ENCODE measurements around the gene DEFB115. TPM values are rescaled to one million over a fixed set of nuclear protein-coding genes. Genes with fewer than 3 reads are reported as not detected.
"Not testable (repeated sequence)": the region's sequence is repeated elsewhere in the genome, so short reads cannot be mapped to it uniquely, and the experiment has no call there.

The DEFB115 gene, protein sequence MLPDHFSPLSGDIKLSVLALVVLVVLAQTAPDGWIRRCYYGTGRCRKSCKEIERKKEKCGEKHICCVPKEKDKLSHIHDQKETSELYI
- total RNA-seq (2014; rRNA removed; shearing (Covaris generic)), result not detected in 2 replicates

DNA sequence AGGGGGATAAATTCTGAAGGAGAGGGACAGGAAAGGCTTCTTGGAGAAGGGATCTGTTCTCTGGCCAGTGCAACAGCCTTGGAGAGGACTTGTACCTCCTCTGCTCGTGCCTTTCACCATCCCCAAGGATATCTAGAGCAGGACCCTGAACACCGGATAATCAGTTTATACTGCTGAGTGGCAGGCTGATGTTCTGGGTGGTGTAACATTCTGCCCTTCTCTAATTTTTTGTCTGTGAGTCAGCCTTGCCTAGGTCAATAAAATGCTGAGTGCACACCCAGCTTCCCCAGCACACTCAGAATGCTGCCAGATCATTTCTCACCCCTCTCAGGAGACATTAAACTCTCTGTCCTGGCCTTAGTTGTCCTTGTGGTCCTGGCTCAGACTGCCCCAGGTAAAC is at the start of gene DEFB115:
DEFB115 (plus strand) TSS at position 301 of the 400 bp plus-strand sequence; CDS start at position 301, 0 bp downstream.
- H3K27ac ChIP-seq, result no peak within 1 kb of the TSS
- DNase-seq (ENCODE audit: low read depth in 1 of 2, low spot score in 2 of 2), result no peak
- H3K36me3 ChIP-seq, result no peaks in the 10 kb centered on the region
- no peaks in the 10 kb centered on the region for H3K9me3 ChIP-seq (replicated peaks)
- no peaks in the 10 kb centered on the region for H3K27me3 ChIP-seq (replicated peaks)
- no peaks in the 10 kb centered on the region for H3K4me1 ChIP-seq (replicated peaks)
- no peak within 1 kb of the TSS for H3K4me3 ChIP-seq

- Histone ChIP-seq H3K36me3 (no peaks in the 10 kb centered on the region), H3K4me1 (replicated peaks) (no peaks in the 10 kb centered on the region), H3K9me3 (replicated peaks) (peaks cover 35% of the 10 kb centered on the region), H3K4me3 (no peak overlapping the region), H3K27ac (no peak overlapping the region), H3K27me3 (replicated peaks) (no peaks in the 10 kb centered on the region)
- DNase-seq (ENCODE audit: low read depth in 1 of 2, low spot score in 2 of 2), result no peak
These were observed 20.5 kb upstream of the DEFB115 start for GRCh38 chr20:31236953-31237352.

- H3K27ac ChIP-seq, result no peak overlapping the region
- DNase-seq (ENCODE audit: low read depth in 1 of 2, low spot score in 2 of 2), result no peak
- H3K4me1 ChIP-seq (replicated peaks), result no peaks in the 10 kb centered on the region
- H3K27me3 ChIP-seq (replicated peaks), result no peaks in the 10 kb centered on the region
- H3K36me3 ChIP-seq, result no peaks in the 10 kb centered on the region
- peaks cover 38% of the 10 kb centered on the region for H3K9me3 ChIP-seq (replicated peaks)
- no peak overlapping the region for H3K4me3 ChIP-seq
These were observed 19.7 kb upstream of the DEFB115 start for GRCh38 chr20:31237763-31238162.

DNA sequence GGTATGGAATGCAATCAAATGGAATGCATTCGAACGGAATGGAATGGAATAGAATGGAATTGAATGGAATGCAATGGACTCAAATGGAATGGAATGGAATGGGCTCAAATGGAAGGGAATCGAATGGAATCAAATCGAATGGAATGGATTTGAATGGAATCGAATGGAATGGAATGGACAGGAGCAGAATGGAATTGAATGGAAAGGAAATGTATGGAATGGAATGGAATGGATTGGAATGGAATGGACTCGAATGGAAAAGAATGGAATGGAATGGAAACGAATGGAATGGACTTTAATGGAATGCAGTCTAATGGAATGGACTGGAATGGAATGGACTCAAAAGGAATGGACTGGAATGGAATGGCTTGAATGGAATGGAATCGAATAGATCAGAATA is 18.3 kb upstream of the DEFB115 start:
- Histone ChIP-seq H3K4me3 (no peak overlapping the region), H3K4me1 (replicated peaks) (no peaks in the 10 kb centered on the region), H3K27ac (no peak overlapping the region), H3K9me3 (replicated peaks) (peaks cover 46% of the 10 kb centered on the region), H3K27me3 (replicated peaks) (no peaks in the 10 kb centered on the region), H3K36me3 (no peaks in the 10 kb centered on the region)
- DNase-seq (ENCODE audit: low read depth in 1 of 2, low spot score in 2 of 2), result no peak

GRCh38 chr20:31256959-31257358 is 505 bp upstream of the DEFB115 start:
- DNase-seq (ENCODE audit: low read depth in 1 of 2, low spot score in 2 of 2), result no peak
- Histone ChIP-seq H3K4me3 (no peak overlapping the region), H3K27ac (no peak overlapping the region), H3K36me3 (no peaks in the 10 kb centered on the region), H3K9me3 (replicated peaks) (no peaks in the 10 kb centered on the region), H3K4me1 (replicated peaks) (no peaks in the 10 kb centered on the region), H3K27me3 (replicated peaks) (no peaks in the 10 kb centered on the region)

GRCh38 chr20:31260326-31260932 is 3.0 kb downstream of the DEFB115 start:
- Histone ChIP-seq H3K36me3 (no peaks in the 10 kb centered on the region), H3K9me3 (replicated peaks) (no peaks in the 10 kb centered on the region), H3K4me3 (no peak overlapping the region), H3K4me1 (replicated peaks) (no peaks in the 10 kb centered on the region), H3K27ac (no peak overlapping the region), H3K27me3 (replicated peaks) (no peaks in the 10 kb centered on the region)
- no peak for DNase-seq (ENCODE audit: low read depth in 1 of 2, low spot score in 2 of 2)

DNA sequence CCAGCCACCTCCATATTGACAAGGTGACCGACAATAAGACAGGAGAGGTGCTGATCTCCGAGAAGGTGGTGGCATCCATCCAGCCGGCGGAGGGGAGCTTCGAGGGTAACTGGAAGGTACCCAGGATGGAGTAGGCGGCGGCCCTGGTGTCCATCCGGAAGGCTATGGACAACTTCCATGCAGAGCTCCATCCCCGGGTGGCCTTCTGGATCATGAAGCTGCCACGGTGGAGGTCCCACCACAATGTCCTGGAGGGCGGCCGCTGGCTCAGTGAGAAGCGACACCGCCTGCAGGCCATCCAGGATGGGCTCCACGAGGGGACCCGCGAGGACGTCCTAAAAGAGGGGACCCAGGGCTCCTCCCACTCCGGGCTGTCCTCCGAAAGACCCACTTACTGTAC is 17.0 kb downstream of the DEFB115 start:
- DNase-seq (ENCODE audit: low read depth in 1 of 2, low spot score in 2 of 2), result no peak
- Histone ChIP-seq H3K9me3 (replicated peaks) (no peaks in the 10 kb centered on the region), H3K36me3 (no peaks in the 10 kb centered on the region), H3K4me3 (no peak overlapping the region), H3K27ac (no peak overlapping the region), H3K27me3 (replicated peaks) (no peaks in the 10 kb centered on the region), H3K4me1 (replicated peaks) (no peaks in the 10 kb centered on the region)

DNA sequence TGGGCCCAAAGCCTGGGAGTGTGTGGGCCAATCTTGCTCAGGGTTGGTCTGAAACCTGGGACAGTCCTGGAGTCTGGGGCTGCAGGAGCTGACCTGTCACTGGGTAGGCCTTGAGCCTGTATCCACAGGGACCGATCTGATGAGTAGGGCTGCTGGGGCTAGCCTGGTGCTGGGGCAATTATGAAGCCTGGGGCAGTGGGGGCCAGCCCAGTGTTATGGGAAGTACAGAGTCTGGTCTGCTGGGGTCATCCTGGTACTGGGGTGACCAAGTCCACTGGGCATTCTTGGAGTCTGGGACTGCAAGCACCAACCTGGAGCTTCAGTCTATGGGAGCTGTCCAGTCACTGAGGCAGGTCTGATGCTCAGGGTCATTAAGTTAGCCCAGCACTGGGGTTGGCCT is 20.7 kb downstream of the DEFB115 start:
- Histone ChIP-seq H3K27me3 (replicated peaks) (no peaks in the 10 kb centered on the region), H3K4me3 (no peak overlapping the region), H3K9me3 (replicated peaks) (no peaks in the 10 kb centered on the region), H3K36me3 (no peaks in the 10 kb centered on the region), H3K27ac (no peak overlapping the region), H3K4me1 (replicated peaks) (no peaks in the 10 kb centered on the region)
- DNase-seq (ENCODE audit: low read depth in 1 of 2, low spot score in 2 of 2), result no peak

DNA sequence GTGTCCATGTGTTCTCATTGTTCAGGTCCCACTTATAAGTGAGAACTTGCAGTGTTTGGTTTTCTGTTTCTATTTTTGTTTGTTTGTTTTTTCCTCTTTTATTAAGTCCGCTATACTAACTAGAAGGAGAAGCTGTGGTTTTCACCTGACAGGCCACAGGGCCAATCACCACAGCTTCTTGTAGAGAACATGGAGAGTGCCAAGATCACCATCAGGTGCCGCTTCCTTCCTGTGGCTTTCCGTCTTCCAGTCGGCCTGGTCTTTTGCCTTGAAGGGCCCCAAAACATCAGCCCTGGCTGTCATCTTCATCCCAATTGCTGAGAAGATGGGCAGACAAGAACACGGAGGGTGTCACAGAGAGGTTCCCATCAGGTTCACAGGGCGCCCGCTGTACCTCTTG is 27.5 kb downstream of the DEFB115 start:
- H3K4me1 ChIP-seq (replicated peaks); H3K27ac ChIP-seq; H3K27me3 ChIP-seq (replicated peaks); DNase-seq (ENCODE audit: low read depth in 1 of 2, low spot score in 2 of 2); H3K9me3 ChIP-seq (replicated peaks); H3K36me3 ChIP-seq; H3K4me3 ChIP-seq: not testable (repeated sequence)

GRCh38 chr20:31308535-31309162 is 51.2 kb downstream of the DEFB115 start, which contains the start of gene DEFB116:
DEFB116 (minus strand) TSS chr20:31308585; CDS start chr20:31308585, 0 bp downstream.
- no peaks in the 10 kb centered on the region for H3K27me3 ChIP-seq (replicated peaks)
- no peak for DNase-seq (ENCODE audit: low read depth in 1 of 2, low spot score in 2 of 2)
- H3K4me3 ChIP-seq, result no peak within 1 kb of the TSS
- no peak within 1 kb of the TSS for H3K27ac ChIP-seq
- H3K36me3 ChIP-seq, result no peaks in the 10 kb centered on the region
- H3K4me1 ChIP-seq (replicated peaks), result no peaks in the 10 kb centered on the region
- no peaks in the 10 kb centered on the region for H3K9me3 ChIP-seq (replicated peaks)

Other genes with a start within 250 kb of the DEFB115 start
- not detected in 2 replicates for gene DEFB116, start 50.9 kb downstream of the DEFB115 start, total RNA-seq (2014; rRNA removed; shearing (Covaris generic))
- not detected in 2 replicates for gene DEFB118, start 110.9 kb downstream of the DEFB115 start, total RNA-seq (2014; rRNA removed; shearing (Covaris generic))
- not detected in 2 replicates for gene DEFB119, start 132.9 kb downstream of the DEFB115 start, total RNA-seq (2014; rRNA removed; shearing (Covaris generic))
- not detected in 2 replicates for gene DEFB121, start 148.6 kb downstream of the DEFB115 start, total RNA-seq (2014; rRNA removed; shearing (Covaris generic))
- gene DEFB123, start 183.0 kb downstream of the DEFB115 start, total RNA-seq (2014; rRNA removed; shearing (Covaris generic)), result not detected in 2 replicates
- gene DEFB124, start 217.5 kb downstream of the DEFB115 start, total RNA-seq (2014; rRNA removed; shearing (Covaris generic)), result not detected in 2 replicates
- not detected in 2 replicates for gene REM1, start 217.6 kb downstream of the DEFB115 start, total RNA-seq (2014; rRNA removed; shearing (Covaris generic))

Data from SJSA1 (cell line).